HL-60 (cell line): ENCODE results near the gene ADAD2.

Experiments
- DNase-seq, 2 experiments: peaks; one replicate each; pipeline ENCODE4 v3.0.0-alpha.2; 2010 to 2020; ENCODE audit warnings: low read depth in 1 of 2, low spot score in 1 of 2
- H3K27ac ChIP-seq: fragments of 250-450 bp; sonication (Bioruptor Pico); replicated peaks from 2 replicates; pipeline ENCODE4 v1.5.1; 2020; ENCODE audit warnings: mild to moderate bottlenecking, moderate library complexity
- H3K27me3 ChIP-seq: fragments of 250-450 bp; sonication (Bioruptor Pico); 2 replicates; pipeline ENCODE4 v1.5.1; 2021; ENCODE audit warnings: mild to moderate bottlenecking, moderate library complexity; ENCODE audit not compliant: insufficient read depth, poor library complexity, severe bottlenecking
- H3K4me3 ChIP-seq: replicated peaks from 2 replicates; pipeline ENCODE4 v1.5.1; 2011; ENCODE audit warnings: mild to moderate bottlenecking, control low read depth, low read length; ENCODE audit not compliant: insufficient read depth
- CTCF ChIP-seq: IDR thresholded peaks from one replicate; pipeline ENCODE4 v1.5.1; 2011; ENCODE audit warnings: low read length, control low read depth, inconsistent platforms; ENCODE audit not compliant: insufficient read depth
- GABPA ChIP-seq: IDR thresholded peaks from 2 replicates; pipeline ENCODE4 v1.6.1; 2012; ENCODE audit warnings: low read depth
- POLR2AphosphoS5 ChIP-seq: IDR thresholded peaks from 2 replicates; pipeline ENCODE4 v1.6.1; 2012; ENCODE audit warnings: low read depth
- REST ChIP-seq: IDR thresholded peaks from 2 replicates; pipeline ENCODE4 v1.6.1; 2012; ENCODE audit warnings: low read depth; ENCODE audit not compliant: insufficient replicate concordance
- SPI1 ChIP-seq: IDR thresholded peaks from 2 replicates; pipeline ENCODE4 v1.6.1; 2012; ENCODE audit warnings: low read depth, mild to moderate bottlenecking, borderline replicate concordance

Gene ADAD2

GRCh38 chr16:84207251-84207650 is 16.3 kb downstream of the ADAD2 start:
- DNase-seq: no peak
- no peak overlapping the region for H3K4me3 ChIP-seq
- H3K27ac ChIP-seq: no peak overlapping the region
- H3K27me3 ChIP-seq: no peaks in the 10 kb centered on the region
- no peak for TF ChIP-seq REST
- no peak for TF ChIP-seq GABPA
- no peak for TF ChIP-seq CTCF
- no peak for TF ChIP-seq POLR2AphosphoS5
- TF ChIP-seq SPI1: no peak

- Histone ChIP-seq H3K4me3 (no peak overlapping the region), H3K27me3 (no peaks in the 10 kb centered on the region), H3K27ac (no peak overlapping the region)
- no peak for DNase-seq
- TF ChIP-seq POLR2AphosphoS5 (no peak), GABPA (no peak), REST (no peak), CTCF (no peak), SPI1 (no peak)
These were observed 16.9 kb downstream of the ADAD2 start for GRCh38 chr16:84207879-84208278.

GRCh38 chr16:84209989-84210388 is 19.0 kb downstream of the ADAD2 start:
- Histone ChIP-seq H3K27ac (no peak overlapping the region), H3K4me3 (no peak overlapping the region), H3K27me3 (no peaks in the 10 kb centered on the region)
- TF ChIP-seq GABPA: no peak
- no peak for TF ChIP-seq POLR2AphosphoS5
- TF ChIP-seq REST: no peak
- TF ChIP-seq SPI1: no peak
- DNase-seq: no peak

- no peak overlapping the region for H3K27ac ChIP-seq
- H3K27me3 ChIP-seq: no peaks in the 10 kb centered on the region
- TF ChIP-seq POLR2AphosphoS5 (no peak), CTCF (no peak), SPI1 (no peak), GABPA (no peak), REST (no peak)
- no peak for DNase-seq
- H3K4me3 ChIP-seq: no peak overlapping the region
These were observed 21.2 kb downstream of the ADAD2 start for GRCh38 chr16:84212154-84212553.
